Parathyroid adenoma (tissue), 2 donors: ENCODE results near the gene PRKCA.
"Not testable (repeated sequence)": the region's sequence is repeated elsewhere in the genome, so short reads cannot be mapped to it uniquely, and the experiment has no call there.

Experiments used
- H2AFZ ChIP-seq: fragments of 300-600 bp; sonication (generic); one replicate; pipeline ENCODE4 v1.7.0; 2017; ENCODE audit warnings: antibody characterized with exemption, mild to moderate bottlenecking
- H3K27ac ChIP-seq: fragments of 300-600 bp; sonication (generic); one replicate; pipeline ENCODE4 v1.7.0; 2017
- H3K27me3 ChIP-seq: fragments of 300-600 bp; sonication (generic); one replicate; pipeline ENCODE4 v1.7.0; 2017; ENCODE audit warnings: low read length; ENCODE audit not compliant: control insufficient read depth, insufficient read depth
- H3K36me3 ChIP-seq: fragments of 300-600 bp; sonication (generic); one replicate; pipeline ENCODE4 v1.7.0; 2017; ENCODE audit warnings: low read length; ENCODE audit not compliant: control insufficient read depth, insufficient read depth
- H3K4me1 ChIP-seq: fragments of 300-600 bp; sonication (generic); one replicate; pipeline ENCODE4 v1.7.0; 2017; ENCODE audit warnings: control low read depth
- H3K4me2 ChIP-seq: fragments of 300-600 bp; sonication (generic); one replicate; pipeline ENCODE4 v1.7.0; 2017; ENCODE audit warnings: low read length
- H3K4me3 ChIP-seq: fragments of 300-600 bp; sonication (generic); one replicate; pipeline ENCODE4 v1.7.0; 2017; ENCODE audit warnings: low read depth, low read length
- H3K79me2 ChIP-seq: fragments of 300-600 bp; sonication (generic); one replicate; pipeline ENCODE4 v1.7.0; 2017; ENCODE audit warnings: control low read depth
- H3K9ac ChIP-seq: fragments of 300-600 bp; sonication (generic); one replicate; pipeline ENCODE4 v1.7.0; 2017; ENCODE audit warnings: mild to moderate bottlenecking
- H3K9me3 ChIP-seq: fragments of 300-600 bp; sonication (generic); one replicate; pipeline ENCODE4 v1.7.0; 2017; ENCODE audit warnings: low read length; ENCODE audit not compliant: control insufficient read depth
- TF ChIP-seq, protein P1 (sequence below): fragments of 300-600 bp; sonication (generic); IDR thresholded peaks from one replicate; pipeline ENCODE4 v1.7.0; 2017; ENCODE audit warnings: antibody characterized with exemption, mild to moderate bottlenecking
- donor health status: primary hyperparathyroidism.

PRKCA gene

GRCh38 chr17:66487121-66487520, 184.7 kb downstream of the PRKCA start:
- H3K27ac ChIP-seq = no peak overlapping the region
- TF ChIP-seq, protein P1, sequence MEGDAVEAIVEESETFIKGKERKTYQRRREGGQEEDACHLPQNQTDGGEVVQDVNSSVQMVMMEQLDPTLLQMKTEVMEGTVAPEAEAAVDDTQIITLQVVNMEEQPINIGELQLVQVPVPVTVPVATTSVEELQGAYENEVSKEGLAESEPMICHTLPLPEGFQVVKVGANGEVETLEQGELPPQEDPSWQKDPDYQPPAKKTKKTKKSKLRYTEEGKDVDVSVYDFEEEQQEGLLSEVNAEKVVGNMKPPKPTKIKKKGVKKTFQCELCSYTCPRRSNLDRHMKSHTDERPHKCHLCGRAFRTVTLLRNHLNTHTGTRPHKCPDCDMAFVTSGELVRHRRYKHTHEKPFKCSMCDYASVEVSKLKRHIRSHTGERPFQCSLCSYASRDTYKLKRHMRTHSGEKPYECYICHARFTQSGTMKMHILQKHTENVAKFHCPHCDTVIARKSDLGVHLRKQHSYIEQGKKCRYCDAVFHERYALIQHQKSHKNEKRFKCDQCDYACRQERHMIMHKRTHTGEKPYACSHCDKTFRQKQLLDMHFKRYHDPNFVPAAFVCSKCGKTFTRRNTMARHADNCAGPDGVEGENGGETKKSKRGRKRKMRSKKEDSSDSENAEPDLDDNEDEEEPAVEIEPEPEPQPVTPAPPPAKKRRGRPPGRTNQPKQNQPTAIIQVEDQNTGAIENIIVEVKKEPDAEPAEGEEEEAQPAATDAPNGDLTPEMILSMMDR = no peak

GRCh38 chr17:66487981-66488468, 185.6 kb downstream of the PRKCA start:
- no peaks in the 10 kb centered on the region for H3K79me2 ChIP-seq
- no peak overlapping the region for H3K9ac ChIP-seq
- H3K4me1 ChIP-seq = no peaks in the 10 kb centered on the region
- no peaks in the 10 kb centered on the region for H3K36me3 ChIP-seq
- TF ChIP-seq, protein P1 = no peak
- no peaks in the 10 kb centered on the region for H3K9me3 ChIP-seq
- no peaks in the 10 kb centered on the region for H3K27me3 ChIP-seq
- no peak overlapping the region for H3K4me3 ChIP-seq
- no peak overlapping the region for H2AFZ ChIP-seq
- no peak overlapping the region for H3K27ac ChIP-seq
- no peak overlapping the region for H3K4me2 ChIP-seq

More at GRCh38 chr17:66487121-66487520, 184.7 kb downstream of the PRKCA start:
- Histone ChIP-seq H3K4me1 (no peaks in the 10 kb centered on the region), H3K4me3 (no peak overlapping the region), H3K36me3 (no peaks in the 10 kb centered on the region), H3K9me3 (no peaks in the 10 kb centered on the region), H3K27me3 (no peaks in the 10 kb centered on the region), H3K9ac (no peak overlapping the region), H3K4me2 (no peak overlapping the region), H2AFZ (no peak overlapping the region), H3K79me2 (no peaks in the 10 kb centered on the region)

GRCh38 chr17:66488864-66489263, 186.5 kb downstream of the PRKCA start:
- Histone ChIP-seq H3K4me1 (no peaks in the 10 kb centered on the region), H3K36me3 (no peaks in the 10 kb centered on the region), H3K27ac (no peak overlapping the region), H3K9ac (no peak overlapping the region), H3K27me3 (no peaks in the 10 kb centered on the region), H3K4me3 (no peak overlapping the region), H3K4me2 (no peak overlapping the region), H3K79me2 (no peaks in the 10 kb centered on the region), H2AFZ (no peak overlapping the region), H3K9me3 (no peaks in the 10 kb centered on the region)
- TF ChIP-seq, protein P1 = no peak

- not testable (repeated sequence) for H3K9ac ChIP-seq, H3K79me2 ChIP-seq, H3K27me3 ChIP-seq, H3K9me3 ChIP-seq, H3K27ac ChIP-seq, H3K4me1 ChIP-seq, H3K36me3 ChIP-seq, H3K4me2 ChIP-seq, H3K4me3 ChIP-seq, H2AFZ ChIP-seq
These were observed 187.2 kb downstream of the PRKCA start for GRCh38 chr17:66489576-66489975.

DNA sequence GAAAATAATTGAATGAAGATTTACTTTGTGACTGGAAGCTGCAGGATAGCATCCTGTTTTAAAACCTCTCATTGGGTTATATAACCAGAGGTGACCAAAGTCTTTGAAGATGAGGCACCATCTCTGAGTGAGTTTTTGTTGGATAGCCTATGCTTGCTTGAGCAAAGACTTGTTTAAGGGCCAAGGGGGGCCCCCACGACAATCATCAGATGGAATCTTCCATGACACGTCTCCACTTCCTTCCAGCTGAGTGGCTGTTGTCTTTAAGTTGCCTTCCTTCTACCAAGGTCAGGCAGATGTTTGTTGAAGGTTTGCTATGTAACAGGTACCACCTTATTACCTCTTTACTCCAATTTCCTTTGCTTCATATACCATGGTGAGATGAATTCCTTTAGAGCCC, 188.8 kb downstream of the PRKCA start:
- Histone ChIP-seq H3K27ac (no peak overlapping the region), H3K9ac (no peak overlapping the region), H3K36me3 (no peaks in the 10 kb centered on the region), H3K9me3 (no peaks in the 10 kb centered on the region), H2AFZ (no peak overlapping the region), H3K79me2 (no peaks in the 10 kb centered on the region), H3K4me3 (no peak overlapping the region), H3K4me2 (no peak overlapping the region), H3K27me3 (no peaks in the 10 kb centered on the region), H3K4me1 (no peaks in the 10 kb centered on the region)
- TF ChIP-seq, protein P1 = no peak
